Muscle of arm (tissue), 12 donors: ENCODE measurements around the gene TDRD12. TPM values are rescaled to one million over a fixed set of nuclear protein-coding genes. Genes with fewer than 3 reads are reported as not detected.
"Not testable (repeated sequence)": the region's sequence is repeated elsewhere in the genome, so short reads cannot be mapped to it uniquely, and the experiment has no call there.

Experiments used
- DNase-seq: peaks from one replicate; pipeline ENCODE4 v3.0.0-alpha.2; 2013
- polyA plus RNA-seq, 12 donors: library from polyadenylated mRNA; unstranded; fragments of 120-200 nt; gene quantifications; one replicate each; pipeline ENCODE4 v1.2.1, GENCODE V29; 2013; ENCODE audit not compliant: insufficient read length in 12 of 12

The TDRD12 gene
- polyA plus RNA-seq, 12 donors = 0.09 to 2.3 (median 0.44) TPM; not detected in 2

GRCh38 chr19:32693151-32694108 is 26.1 kb upstream of the TDRD12 start:
- not testable (repeated sequence) for DNase-seq

GRCh38 chr19:32694316-32694715 is 25.3 kb upstream of the TDRD12 start:
- DNase-seq = not testable (repeated sequence)

GRCh38 chr19:32694851-32695250 is 24.7 kb upstream of the TDRD12 start:
- not testable (repeated sequence) for DNase-seq

- DNase-seq = not testable (repeated sequence)
These were observed 24.1 kb upstream of the TDRD12 start for GRCh38 chr19:32695506-32695905.

- not testable (repeated sequence) for DNase-seq
These were observed 22.8 kb upstream of the TDRD12 start for GRCh38 chr19:32696771-32697170.

- DNase-seq = not testable (repeated sequence)
These were observed 19.4 kb upstream of the TDRD12 start for GRCh38 chr19:32700129-32700528.

- no peak for DNase-seq
These were observed 17.6 kb upstream of the TDRD12 start for GRCh38 chr19:32702010-32702409.

- not testable (repeated sequence) for DNase-seq
These were observed 15.6 kb upstream of the TDRD12 start for GRCh38 chr19:32704006-32704405.

GRCh38 chr19:32708457-32708856 is 11.1 kb upstream of the TDRD12 start:
- DNase-seq = no peak

- no peak for DNase-seq
These were observed 10.5 kb upstream of the TDRD12 start for GRCh38 chr19:32709032-32709431.

GRCh38 chr19:32711747-32712146 is 7.8 kb upstream of the TDRD12 start:
- no peak for DNase-seq

GRCh38 chr19:32716203-32716602 is 3.4 kb upstream of the TDRD12 start:
- DNase-seq = not testable (repeated sequence)

- no peak for DNase-seq
These were observed 2.1 kb upstream of the TDRD12 start for GRCh38 chr19:32717496-32717895.

GRCh38 chr19:32718286-32718685 is 1.3 kb upstream of the TDRD12 start:
- no peak for DNase-seq

- DNase-seq = no peak
These were observed 809 bp downstream of the TDRD12 start for GRCh38 chr19:32720216-32720935.

- DNase-seq = no peak
These were observed 1.3 kb downstream of the TDRD12 start for GRCh38 chr19:32720936-32721250.

GRCh38 chr19:32735936-32736335 is 16.4 kb downstream of the TDRD12 start:
- no peak for DNase-seq

- DNase-seq = no peak
These were observed 23.5 kb downstream of the TDRD12 start for GRCh38 chr19:32743021-32743420.

GRCh38 chr19:32743447-32743846 is 23.9 kb downstream of the TDRD12 start:
- no peak for DNase-seq

GRCh38 chr19:32744555-32745325 is 25.2 kb downstream of the TDRD12 start:
- DNase-seq = no peak

- not testable (repeated sequence) for DNase-seq
These were observed 26.2 kb downstream of the TDRD12 start for GRCh38 chr19:32745594-32746251.
